GM12878 (cell line): Measurements from ENCODE around the gene SRMS. TPM values are rescaled to one million over a fixed set of nuclear protein-coding genes. Genes with fewer than 3 reads are reported as not detected.

ENCODE experiments used
- ATAC-seq: fragments of 200-7000 bp; cut with Tn5 transposase; 3 replicates; pipeline ENCODE4 v1.9.1; 2020; ENCODE audit warnings: mild to moderate bottlenecking, moderate library complexity
- BruUV-seq: library from RNA; stranded (reverse); fragments of 400-500 nt; replicated peaks from 2 replicates; lab custom pipeline; 2021; lab: Mats Ljungman, UMichigan
- CTCF ChIA-PET: fragments of 300-600 bp; sonication (Branson Sonifier 250); formaldehyde crosslinking; extraction: SDS; loops from one replicate; lab custom pipeline; 2021; ENCODE audit warnings: inconsistent platforms; lab: Yijun Ruan, JAX
- POLR2A ChIA-PET: fragments of 350-600 bp; formaldehyde crosslinking; extraction: SDS; loops from one replicate; lab custom pipeline; 2021; ENCODE audit warnings: inconsistent platforms; lab: Charles Lee
- RAD21 ChIA-PET: fragments of 300-600 bp; sonication (Branson Sonifier 250); formaldehyde crosslinking; loops from one replicate; lab custom pipeline; 2023; ENCODE audit warnings: antibody characterized with exemption; ENCODE audit not compliant: unreplicated experiment; lab: Charles Lee
- SMC1A ChIA-PET: fragments of 300-600 bp; sonication (Branson Sonifier 250); formaldehyde crosslinking; loops from one replicate; lab custom pipeline; 2023; ENCODE audit not compliant: unreplicated experiment, uncharacterized antibody; lab: Charles Lee
- DNase-seq: peaks from one replicate; pipeline ENCODE4 v3.0.0-alpha.2; 2011; ENCODE audit warnings: low read depth, low spot score
- FAIRE-seq: peaks from 3 replicates; lab custom pipeline; 2011; peaks lifted over from hg19 to GRCh38; lab: Jason Lieb, UNC
- H2AFZ ChIP-seq: 2 replicates; pipeline ENCODE4 v1.6.0; 2011; ENCODE audit warnings: low read depth, low read length, control low read depth; ENCODE audit not compliant: control insufficient read depth
- H3K27ac ChIP-seq: 2 replicates; pipeline ENCODE4 v1.5.1; 2011; ENCODE audit warnings: control low read depth; ENCODE audit not compliant: control insufficient read depth, insufficient read depth
- H3K27me3 ChIP-seq, 2 experiments: replicated peaks in 1 of 2; 2 replicates each; pipeline versions ENCODE4 v1.6.0 to v1.6.1; 2011; ENCODE audit warnings: low read length in 1 of 2; ENCODE audit not compliant: control insufficient read depth in 2 of 2, insufficient read depth in 2 of 2
- H3K36me3 ChIP-seq, 2 experiments: 2 replicates each; pipeline ENCODE4 v1.5.1; 2011; ENCODE audit warnings: low read length in 1 of 2; ENCODE audit not compliant: control insufficient read depth in 2 of 2, insufficient read depth in 2 of 2
- H3K4me1 ChIP-seq: 2 replicates; pipeline ENCODE4 v1.6.1; 2011; ENCODE audit warnings: mild to moderate bottlenecking, low read length, moderate library complexity, mixed read lengths; ENCODE audit not compliant: control insufficient read depth, insufficient read depth
- H3K4me2 ChIP-seq: 2 replicates; pipeline ENCODE4 v1.6.0; 2011; ENCODE audit warnings: control low read depth; ENCODE audit not compliant: control insufficient read depth, insufficient read depth
- H3K4me3 ChIP-seq: fragments of 200-600 bp; sonication (generic); 2 replicates; pipeline ENCODE4 v1.5.1; 2016
- H3K79me2 ChIP-seq: 2 replicates; pipeline ENCODE4 v1.6.0; 2011; ENCODE audit warnings: low read length; ENCODE audit not compliant: control insufficient read depth, insufficient read depth
- H3K9ac ChIP-seq: 2 replicates; pipeline ENCODE4 v1.8.0; 2011; ENCODE audit warnings: low read length, control low read depth, mixed read lengths; ENCODE audit not compliant: control insufficient read depth, insufficient read depth
- H3K9me3 ChIP-seq: replicated peaks from 3 replicates; pipeline ENCODE4 v1.5.1; 2011; ENCODE audit warnings: mild to moderate bottlenecking, low read length; ENCODE audit not compliant: control insufficient read depth, insufficient read depth
- H4K20me1 ChIP-seq: 2 replicates; pipeline ENCODE4 v1.6.0; 2011; ENCODE audit not compliant: control insufficient read depth, insufficient read depth
- CTCF ChIP-seq, 3 experiments: IDR thresholded peaks in 2 of 3; conservative IDR thresholded peaks in 1 of 3; 2 replicates each; pipeline ENCODE4 v1.5.1; 2011; ENCODE audit warnings: low read depth in 3 of 3, low read length in 3 of 3, mild to moderate bottlenecking in 3 of 3, control low read depth in 2 of 3, moderate library complexity in 2 of 3, inconsistent platforms in 1 of 3, mixed read lengths in 1 of 3; ENCODE audit not compliant: control insufficient read depth in 2 of 3, insufficient read depth in 1 of 3; ENCODE audit errors: extremely low read depth in 1 of 3
- NFYA ChIP-seq: IDR thresholded peaks from 2 replicates; pipeline ENCODE4 v1.6.1; 2011; ENCODE audit warnings: low read depth, mild to moderate bottlenecking, low read length, improper control_type of control experiment, borderline replicate concordance
- NKRF ChIP-seq: fragments of 450-650 bp; conservative IDR thresholded peaks from 2 replicates; pipeline ENCODE4 v1.6.1; 2017; ENCODE audit warnings: mild to moderate bottlenecking, moderate library complexity
- NR2F1 ChIP-seq: fragments of 450-650 bp; conservative IDR thresholded peaks from 2 replicates; pipeline ENCODE4 v1.6.1; 2017; ENCODE audit warnings: mild to moderate bottlenecking
- PRDM15 ChIP-seq: fragments of 450-650 bp; formaldehyde crosslinking; IDR thresholded peaks from 2 replicates; pipeline ENCODE4 v1.4.0; 2020; ENCODE audit warnings: mild to moderate bottlenecking, moderate library complexity
- RCOR1 ChIP-seq: conservative IDR thresholded peaks from 2 replicates; pipeline ENCODE4 v1.6.1; 2012; ENCODE audit warnings: low read depth, low read length, improper control_type of control experiment
- SIX5 ChIP-seq: IDR thresholded peaks from 2 replicates; pipeline ENCODE4 v1.6.1; 2011; ENCODE audit warnings: mild to moderate bottlenecking, low read depth, low read length, moderate library complexity; ENCODE audit not compliant: severe bottlenecking
- SP1 ChIP-seq: IDR thresholded peaks from one replicate; pipeline ENCODE4 v1.6.1; 2011; ENCODE audit warnings: low read depth, low read length
- YY1 ChIP-seq: IDR thresholded peaks from 2 replicates; pipeline ENCODE4 v1.6.1; 2011; ENCODE audit warnings: low read depth, mild to moderate bottlenecking, low read length
- WGBS: methylation state at CpG from one replicate; pipeline ENCODE4 v1.1.6; 2016; ENCODE audit warnings: low lambda C conversion rate; ENCODE audit not compliant: insufficient replicate concordance, insufficient coverage; ENCODE audit errors: missing lambda C conversion rate; 5-methylcytosine and 5-hydroxymethylcytosine counted together
- in situ Hi-C: fragments of 300-500 bp; cut with MboI; formaldehyde crosslinking; loops from 9 replicates; pipeline ENCODE4 v1.14.3; 2018; ENCODE audit warnings: mixed read lengths
- intact Hi-C: fragments of 100-400 bp; cut with micrococcal nuclease; formaldehyde crosslinking; loops from one replicate; pipeline ENCODE4 v1.14.2; 2022; ENCODE audit not compliant: unreplicated experiment
- polyA plus RNA-seq, 11 experiments: library from polyadenylated mRNA; depleted of rRNA in 4 of 11; unstranded in 6 of 11; stranded (reverse) in 5 of 11; fragments of >200 nt; fragmentation: Nextera tagmentation in 4 of 11; fragmentation: Illumina TruSeq in 1 of 11; extraction: Ambion mirVana in 4 of 11; extraction: Trizol in 1 of 11; gene quantifications; 1 replicate in 1 of 11; 2 replicates in 10 of 11; pipeline versions ENCODE4 v1.2.1 to v1.2.3, GENCODE V29; 2011 to 2016; ENCODE audit warnings: inconsistent platforms in 2 of 11, missing spikeins in 2 of 11, low read depth in 1 of 11
- total RNA-seq, 4 experiments: library from RNA; depleted of rRNA in 3 of 4; stranded (reverse); fragments of >200 nt in 3 of 4; fragmentation: Illumina TruSeq in 1 of 4; extraction: Trizol in 1 of 4; gene quantifications; 2 replicates each; pipeline versions ENCODE4 v1.2.1 to v1.2.3, GENCODE V29; 2013 to 2021
- TF ChIP-seq, protein P1 (sequence below): IDR thresholded peaks from 2 replicates; pipeline ENCODE4 v1.6.1; 2012; ENCODE audit warnings: low read depth, low read length, improper control_type of control experiment

SRMS gene
- total and polyA plus RNA-seq, 10 of the 15 experiments (the other 5 are each of a cell fraction or from before 2014, with no cell fraction given) = not detected

DNA sequence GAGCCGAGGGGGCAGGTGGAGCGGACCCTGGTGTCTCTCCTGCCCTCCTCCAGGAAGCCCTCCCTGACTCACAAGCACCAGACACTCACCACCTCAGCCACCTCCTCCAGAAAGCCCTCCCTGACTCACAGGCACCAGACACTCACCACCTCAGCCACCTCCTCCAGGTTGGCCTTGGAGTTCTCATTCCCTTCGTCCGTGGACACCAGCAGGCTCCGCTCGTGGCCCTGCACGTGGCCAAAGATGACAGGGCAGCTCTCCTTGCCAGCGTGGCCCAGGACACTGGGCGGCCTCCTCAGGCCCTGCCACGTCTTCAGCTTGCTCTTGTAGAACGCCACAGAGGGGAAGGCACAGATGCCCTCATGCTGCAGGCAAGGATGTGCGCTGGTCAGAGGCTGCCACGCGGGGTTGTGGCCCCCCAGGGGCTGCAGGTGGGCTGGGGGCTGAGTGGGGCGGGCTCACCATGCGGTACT is 12.8 kb upstream of the SRMS start:
- ChIA-PET CTCF (interaction anchor here (1.1 kb wide), 1 partner anchor 23 kb away, joined by 3 read pairs; no protein-coding TSS in a partner anchor), POLR2A (no interaction called here), SMC1A (no interaction called here), RAD21 (no interaction called here)
- 77% methylated on average over 12 of the region's 16 CpGs for WGBS
- in situ Hi-C loops = no loop called here
- H3K9me3 ChIP-seq = no peaks in the 10 kb centered on the region; the same call in 2 of the 3 replicates
- BruUV-seq = no TSS peak
- no peak for FAIRE-seq
- H3K4me1 ChIP-seq = no peaks in the 10 kb centered on the region
- intact Hi-C loops = no loop called here
- TF ChIP-seq NR2F1 (no peak), CTCF (IDR thresholded peaks at IDR 0.05 in 2 of 3, conservative IDR thresholded peaks at IDR 0.05 in 1 of 3; ENCODE audit: control insufficient read depth in 2 of 3, extremely low read depth in 1 of 3, insufficient read depth in 1 of 3, low read depth in 3 of 3, low read length in 3 of 3) (no peak), RCOR1 (no peak), NFYA (no peak), PRDM15 (CRISPR knock-in tag) (no peak), NKRF (no peak), SP1 (no peak), SIX5 (no peak), YY1 (no peak)
- TF ChIP-seq, protein P1, sequence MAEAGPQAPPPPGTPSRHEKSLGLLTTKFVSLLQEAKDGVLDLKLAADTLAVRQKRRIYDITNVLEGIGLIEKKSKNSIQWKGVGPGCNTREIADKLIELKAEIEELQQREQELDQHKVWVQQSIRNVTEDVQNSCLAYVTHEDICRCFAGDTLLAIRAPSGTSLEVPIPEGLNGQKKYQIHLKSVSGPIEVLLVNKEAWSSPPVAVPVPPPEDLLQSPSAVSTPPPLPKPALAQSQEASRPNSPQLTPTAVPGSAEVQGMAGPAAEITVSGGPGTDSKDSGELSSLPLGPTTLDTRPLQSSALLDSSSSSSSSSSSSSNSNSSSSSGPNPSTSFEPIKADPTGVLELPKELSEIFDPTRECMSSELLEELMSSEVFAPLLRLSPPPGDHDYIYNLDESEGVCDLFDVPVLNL = no peak
- H3K4me3 ChIP-seq = no peak overlapping the region
- H3K79me2 ChIP-seq = no peaks in the 10 kb centered on the region
- no peak for ATAC-seq
- H4K20me1 ChIP-seq = no peaks in the 10 kb centered on the region; the same call in 1 of the 2 replicates
- no peak overlapping the region for H2AFZ ChIP-seq
- H3K4me2 ChIP-seq = no peak overlapping the region
- H3K9ac ChIP-seq = no peak overlapping the region
- H3K36me3 ChIP-seq = no peaks in the 10 kb centered on the region; a peak in 1 of 4 replicates
- H3K27ac ChIP-seq = no peak overlapping the region
- H3K27me3 ChIP-seq = no peaks in the 10 kb centered on the region
- no peak for DNase-seq
